AG04449 (cell line): ENCODE measurements around the gene ULK4.

ENCODE experiments used
- CTCF ChIA-PET: fragments of 350-600 bp; formaldehyde crosslinking; extraction: SDS; loops from one replicate; lab custom pipeline; 2021; ENCODE audit warnings: antibody characterized with exemption; lab: Yijun Ruan, JAX
- POLR2A ChIA-PET: fragments of 400-600, 350-600 bp; formaldehyde crosslinking; extraction: SDS; loops from one replicate; lab custom pipeline; 2020; ENCODE audit warnings: antibody characterized with exemption, inconsistent platforms; lab: Yijun Ruan, JAX
- DNase-seq: peaks from one replicate; pipeline ENCODE4 v3.0.0-alpha.2; 2010; ENCODE audit warnings: low read depth, low spot score
- H3K4me3 ChIP-seq: 2 replicates; pipeline ENCODE4 v1.5.1; 2011; ENCODE audit warnings: low read depth, mild to moderate bottlenecking, control low read depth, low read length
- TF ChIP-seq, protein P1 (sequence below): IDR thresholded peaks from one replicate; pipeline ENCODE4 v1.5.1; 2011; ENCODE audit warnings: mild to moderate bottlenecking, moderate library complexity, low read length, control low read depth, inconsistent platforms; ENCODE audit not compliant: insufficient read depth; ENCODE audit errors: missing control alignments

Gene ULK4

DNA sequence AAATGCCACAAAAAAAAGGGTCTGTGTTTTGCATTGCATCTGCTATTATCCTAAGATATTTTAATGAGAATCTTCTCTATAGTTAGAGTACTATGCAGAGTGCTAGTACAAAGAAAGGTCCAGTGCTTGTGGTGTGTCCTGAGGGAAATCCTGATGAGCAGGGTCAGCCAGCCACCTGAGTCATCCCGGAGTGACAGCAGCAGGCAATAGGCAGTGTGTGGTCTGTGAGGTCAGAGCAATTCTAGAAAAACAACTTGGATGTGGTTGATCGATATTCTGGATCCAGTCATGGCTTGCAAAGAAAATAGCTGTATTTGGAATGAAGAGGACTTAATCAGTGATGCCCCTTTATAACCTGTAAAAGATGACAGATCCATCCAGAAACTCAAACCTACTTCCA, 643.4 kb downstream of the ULK4 start:
- no peak for DNase-seq
- TF ChIP-seq, protein P1, sequence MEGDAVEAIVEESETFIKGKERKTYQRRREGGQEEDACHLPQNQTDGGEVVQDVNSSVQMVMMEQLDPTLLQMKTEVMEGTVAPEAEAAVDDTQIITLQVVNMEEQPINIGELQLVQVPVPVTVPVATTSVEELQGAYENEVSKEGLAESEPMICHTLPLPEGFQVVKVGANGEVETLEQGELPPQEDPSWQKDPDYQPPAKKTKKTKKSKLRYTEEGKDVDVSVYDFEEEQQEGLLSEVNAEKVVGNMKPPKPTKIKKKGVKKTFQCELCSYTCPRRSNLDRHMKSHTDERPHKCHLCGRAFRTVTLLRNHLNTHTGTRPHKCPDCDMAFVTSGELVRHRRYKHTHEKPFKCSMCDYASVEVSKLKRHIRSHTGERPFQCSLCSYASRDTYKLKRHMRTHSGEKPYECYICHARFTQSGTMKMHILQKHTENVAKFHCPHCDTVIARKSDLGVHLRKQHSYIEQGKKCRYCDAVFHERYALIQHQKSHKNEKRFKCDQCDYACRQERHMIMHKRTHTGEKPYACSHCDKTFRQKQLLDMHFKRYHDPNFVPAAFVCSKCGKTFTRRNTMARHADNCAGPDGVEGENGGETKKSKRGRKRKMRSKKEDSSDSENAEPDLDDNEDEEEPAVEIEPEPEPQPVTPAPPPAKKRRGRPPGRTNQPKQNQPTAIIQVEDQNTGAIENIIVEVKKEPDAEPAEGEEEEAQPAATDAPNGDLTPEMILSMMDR = no peak
- ChIA-PET POLR2A (no interaction called here), CTCF (no interaction called here)
- H3K4me3 ChIP-seq = no peak overlapping the region

DNA sequence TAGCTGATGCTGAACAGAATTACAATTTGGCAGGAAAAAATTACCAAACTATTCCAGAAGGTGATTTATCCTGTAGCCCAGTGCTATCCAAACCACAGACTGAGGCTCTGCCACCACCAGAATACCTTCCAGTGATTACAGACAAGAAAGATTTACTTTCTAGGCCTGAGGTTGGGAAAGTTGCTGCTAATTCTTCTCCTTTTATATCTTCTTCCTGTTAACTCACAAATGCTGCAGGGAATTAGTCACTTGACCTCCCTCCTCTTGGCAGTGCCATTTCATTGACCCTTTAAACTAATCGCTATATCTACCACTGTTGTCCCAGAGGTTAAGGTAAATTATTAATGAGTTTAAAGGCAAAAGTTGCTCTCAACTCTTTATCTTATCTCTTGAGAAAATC, 644.2 kb downstream of the ULK4 start:
- TF ChIP-seq, protein P1 = no peak
- CTCF ChIA-PET = no interaction called here
- no peak overlapping the region for H3K4me3 ChIP-seq
- DNase-seq = peak; percentile 40
- POLR2A ChIA-PET = no interaction called here

DNA sequence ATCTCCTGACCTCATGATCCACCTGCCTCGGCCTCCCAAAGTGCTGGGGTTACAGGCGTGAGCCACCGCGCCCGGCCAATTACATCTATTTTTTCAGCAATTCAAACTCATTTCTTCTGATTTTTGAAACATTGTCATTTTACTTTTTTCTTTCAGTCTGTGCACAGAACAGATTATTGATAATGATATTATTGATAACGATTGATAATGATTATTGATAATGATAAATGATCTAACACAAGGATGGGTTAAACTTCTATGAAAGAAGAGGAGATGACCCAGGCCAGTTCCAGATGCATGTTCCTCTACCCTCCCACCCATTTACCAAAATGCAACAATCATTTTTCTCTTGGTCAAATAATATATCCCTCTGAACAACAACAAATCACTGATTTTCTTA, 644.6 kb downstream of the ULK4 start:
- POLR2A ChIA-PET = no interaction called here
- TF ChIP-seq, protein P1 = no peak
- DNase-seq = no peak
- CTCF ChIA-PET = no interaction called here
- no peak overlapping the region for H3K4me3 ChIP-seq

DNA sequence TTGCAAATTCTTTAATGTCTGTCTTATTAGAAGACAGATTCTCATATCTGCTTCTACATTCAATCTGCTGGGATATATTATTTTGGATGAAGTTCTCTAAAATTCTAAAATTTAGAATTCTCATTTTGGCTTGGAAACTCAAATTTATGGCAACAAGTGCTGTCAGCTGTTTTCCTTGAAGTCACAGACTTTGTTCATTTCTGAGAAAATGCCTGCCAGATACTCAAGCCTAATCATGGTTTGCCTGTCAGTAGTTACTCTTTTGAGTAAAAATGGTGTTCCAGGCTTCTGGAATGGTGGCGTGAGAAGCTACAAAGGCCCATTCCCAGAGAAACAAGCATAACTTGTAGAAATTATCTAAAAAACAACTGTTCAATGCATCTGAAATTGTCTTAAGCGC, 646.8 kb downstream of the ULK4 start:
- ChIA-PET POLR2A (no interaction called here), CTCF (no interaction called here)
- TF ChIP-seq, protein P1 = no peak
- H3K4me3 ChIP-seq = no peak overlapping the region
- no peak for DNase-seq

DNA sequence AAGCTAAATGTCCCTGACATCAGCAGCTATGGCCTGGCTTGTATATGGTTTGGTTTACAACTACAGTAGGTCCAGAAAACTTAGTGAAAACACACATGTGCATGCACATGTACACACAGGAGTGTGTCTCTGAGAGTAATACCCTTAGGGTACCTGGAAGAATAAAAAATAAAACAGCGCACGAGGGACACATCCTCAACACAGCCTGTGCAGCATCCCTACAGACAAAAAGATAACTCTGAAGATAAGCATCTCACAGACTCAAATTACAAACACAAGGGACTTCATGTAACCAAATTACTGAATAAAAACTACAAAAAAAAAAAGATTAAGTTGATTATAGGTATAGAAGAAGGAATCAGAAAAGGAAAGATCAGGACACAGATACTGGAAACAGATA, 653.8 kb downstream of the ULK4 start:
- DNase-seq = no peak
- no peak overlapping the region for H3K4me3 ChIP-seq
- TF ChIP-seq, protein P1 = no peak
- POLR2A ChIA-PET = no interaction called here
- CTCF ChIA-PET = no interaction called here

DNA sequence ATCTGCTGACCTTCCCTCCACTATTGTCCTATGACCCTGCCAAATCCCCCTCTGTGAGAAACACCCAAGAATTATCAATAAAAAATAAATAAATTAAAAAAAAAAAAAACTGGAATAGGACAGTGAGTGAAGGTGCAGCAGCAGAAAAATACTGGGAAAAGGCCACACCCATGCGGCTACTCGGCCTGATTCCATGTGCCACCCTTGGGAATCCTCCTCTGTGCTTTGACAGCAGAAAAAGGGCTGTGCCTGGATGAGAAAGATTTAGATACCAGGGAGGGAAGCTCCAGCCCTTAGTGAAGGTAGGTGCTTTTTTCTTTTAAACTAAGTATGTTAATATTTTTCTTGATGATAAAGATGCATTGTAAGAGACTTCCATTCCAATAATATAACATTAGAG, 654.8 kb downstream of the ULK4 start:
- DNase-seq = no peak
- POLR2A ChIA-PET = no interaction called here
- CTCF ChIA-PET = no interaction called here
- TF ChIP-seq, protein P1 = no peak
- no peak overlapping the region for H3K4me3 ChIP-seq
